B cell (primary cell): Measurements from ENCODE around the gene LSM14A.

Experiments
- CTCF ChIP-seq: fragments of 200-600 bp; IDR thresholded peaks from one replicate; pipeline ENCODE4 v1.8.0; 2022; ENCODE audit warnings: antibody characterized with exemption, mild to moderate bottlenecking
- EZH2 ChIP-seq: IDR thresholded peaks from 2 replicates; pipeline ENCODE4 v1.6.1; 2012; ENCODE audit warnings: borderline replicate concordance, low read depth, mild to moderate bottlenecking, moderate library complexity, low read length; ENCODE audit not compliant: insufficient read depth, poor library complexity, severe bottlenecking

DNA sequence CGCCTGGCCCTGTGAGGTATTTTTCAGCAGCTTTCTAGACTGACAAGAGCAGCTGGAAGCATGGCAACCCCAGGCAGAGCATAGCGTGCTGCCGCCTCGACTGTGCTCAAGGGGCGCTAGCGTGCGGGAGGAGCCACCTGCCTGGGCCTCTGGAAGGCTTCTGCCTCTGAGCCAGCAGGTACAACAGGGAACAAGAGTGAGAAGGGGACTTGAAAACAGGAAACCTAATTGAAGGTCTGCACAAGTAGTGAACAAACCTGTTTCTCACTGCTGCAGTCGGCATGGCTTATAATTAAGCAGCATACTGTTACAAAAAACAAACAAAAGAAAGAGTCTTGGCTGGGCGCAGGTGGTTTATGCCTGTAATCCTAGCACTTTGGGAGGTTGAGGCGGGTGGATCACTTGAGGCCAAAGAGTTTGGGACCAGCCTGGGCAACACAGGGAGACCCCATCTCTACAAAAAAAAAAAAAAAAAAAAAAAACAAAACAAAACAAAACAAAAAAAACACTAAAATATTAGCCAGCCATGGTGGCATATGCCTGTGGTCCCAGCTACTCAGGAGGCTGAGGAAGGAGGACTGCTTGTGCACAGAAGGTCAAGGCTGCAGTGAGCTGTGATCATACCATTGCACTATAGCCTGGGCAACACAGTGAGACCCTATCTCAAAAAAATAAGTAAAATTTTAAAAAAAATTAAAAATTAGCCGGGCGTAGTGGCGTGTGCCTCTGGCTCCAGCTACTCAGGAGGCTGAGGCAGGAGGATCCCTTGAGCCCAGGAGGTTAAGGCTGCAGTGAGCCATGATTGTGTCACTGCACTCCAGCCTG is 69.4 kb downstream of the LSM14A start:
- TF ChIP-seq CTCF (no peak), EZH2 (no peak)
